IgD-negative memory B cell (primary cell): ENCODE data around the gene UBE2F. TPM values are rescaled to one million over a fixed set of nuclear protein-coding genes. Genes with fewer than 3 reads are reported as not detected.
"Not testable (repeated sequence)": the region's sequence is repeated elsewhere in the genome, so short reads cannot be mapped to it uniquely, and the experiment has no call there.

Experiments used
- H3K27ac Mint-ChIP-seq, 3 donors: one replicate each; pipeline ENCODE4 v1.8.0; 2020 to 2022; ENCODE audit warnings: mild to moderate bottlenecking in 3 of 3, mixed read lengths in 3 of 3, moderate library complexity in 1 of 3
- H3K27me3 Mint-ChIP-seq: one replicate; pipeline ENCODE4 v1.8.0; 2021; ENCODE audit warnings: mixed read lengths
- H3K36me3 Mint-ChIP-seq: one replicate; pipeline ENCODE4 v1.8.0; 2020; ENCODE audit warnings: mild to moderate bottlenecking, mixed read lengths
- H3K4me1 Mint-ChIP-seq, 3 donors: one replicate each; pipeline ENCODE4 v1.8.0; 2020 to 2022; ENCODE audit warnings: mixed read lengths in 3 of 3, mild to moderate bottlenecking in 1 of 3
- H3K4me3 Mint-ChIP-seq, 4 donors: one replicate each; pipeline ENCODE4 v1.8.0; 2020 to 2022; ENCODE audit warnings: mild to moderate bottlenecking in 4 of 4, mixed read lengths in 4 of 4, moderate library complexity in 3 of 4
- H3K9me3 Mint-ChIP-seq, 3 donors: one replicate each; pipeline ENCODE4 v1.8.0; 2020 to 2021; ENCODE audit warnings: mixed read lengths in 3 of 3, mild to moderate bottlenecking in 1 of 3
- polyA plus RNA-seq: library from polyadenylated mRNA; unstranded; fragments of 300-500 nt; fragmentation: Illumina TruSeq; gene quantifications from one replicate; pipeline ENCODE4 v1.2.3, GENCODE V29; 2021

The UBE2F gene
- polyA plus RNA-seq, 1 donor from 2014 or later, result 48.4 TPM

DNA sequence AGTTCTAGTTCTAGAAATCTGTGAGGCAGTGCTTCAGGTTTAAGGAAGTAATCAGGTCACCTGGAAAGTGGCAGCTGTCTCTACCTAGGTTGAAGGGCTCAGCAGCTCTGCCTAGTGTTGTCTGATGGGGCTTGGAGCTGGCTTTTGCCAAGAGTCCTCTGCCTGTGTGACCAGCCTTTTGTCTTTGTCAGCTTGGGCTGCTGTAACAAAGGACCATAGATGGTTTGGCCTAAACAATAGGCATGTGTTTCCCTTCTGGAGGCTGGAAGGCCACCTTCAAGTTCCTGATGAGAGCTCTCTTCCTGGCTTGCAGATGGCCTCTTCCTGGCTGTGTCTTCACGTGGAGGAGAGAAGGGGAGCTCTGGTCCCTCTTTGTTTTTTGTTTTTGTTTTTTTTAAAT, 13.3 kb downstream of the UBE2F start:
- H3K4me3 Mint-ChIP-seq, result no peak overlapping the region
- no peak overlapping the region for H3K27ac Mint-ChIP-seq
- no peaks in the 10 kb centered on the region for H3K27me3 Mint-ChIP-seq
- H3K36me3 Mint-ChIP-seq, result peaks cover 6% of the 10 kb centered on the region
- H3K9me3 Mint-ChIP-seq, result no peaks in the 10 kb centered on the region
- peaks cover 21 to 29% (median 24%) of the 10 kb centered on the region in 3 donors for H3K4me1 Mint-ChIP-seq

DNA sequence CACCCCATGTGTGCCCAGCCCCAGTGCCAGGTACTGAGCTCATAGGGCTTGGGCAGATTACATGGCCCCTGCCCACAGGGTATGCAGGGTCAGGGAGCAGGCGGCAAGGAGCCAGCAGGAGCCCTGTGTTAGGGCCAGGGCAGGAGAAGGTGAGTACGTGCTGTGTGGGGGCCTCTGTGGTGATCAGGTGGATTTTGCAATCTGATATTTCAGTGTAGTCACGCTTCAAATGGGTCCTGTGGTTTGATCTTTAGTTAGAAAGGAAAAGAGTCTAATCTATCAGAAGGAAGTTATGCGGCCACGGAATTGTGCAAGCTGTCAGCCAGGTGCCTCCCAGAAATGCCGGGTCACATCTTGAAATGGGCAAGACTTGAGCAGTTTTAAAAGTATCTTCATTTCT, 13.9 kb downstream of the UBE2F start:
- Mint-ChIP-seq H3K27me3 (no peaks in the 10 kb centered on the region), H3K36me3 (peaks cover 7% of the 10 kb centered on the region), H3K27ac (no peak overlapping the region), H3K4me3 (peak overlapping the region in 1 of 4 donors; percentile 4), H3K4me1 (peaks cover 21 to 32% (median 24%) of the 10 kb centered on the region in 3 donors), H3K9me3 (no peaks in the 10 kb centered on the region)

DNA sequence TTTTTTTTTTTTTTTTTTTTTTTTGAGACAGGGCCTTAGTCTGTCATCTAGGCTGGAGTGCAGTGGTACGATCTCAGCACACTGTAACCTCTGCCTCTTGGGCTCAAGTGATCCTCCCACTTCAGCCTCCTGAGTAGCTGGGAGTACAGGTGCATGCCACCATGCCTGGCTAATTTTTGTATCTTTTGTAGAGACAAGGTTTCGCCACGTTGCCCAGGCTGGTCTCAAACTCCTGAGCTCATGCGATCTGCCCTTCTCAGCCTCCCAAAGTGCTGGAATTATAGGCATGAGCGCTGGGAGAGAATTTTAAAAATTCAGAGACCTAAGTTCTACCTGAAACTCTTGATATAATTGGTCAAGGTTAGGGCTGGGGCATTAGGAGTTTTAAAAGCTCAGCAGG, 14.8 kb downstream of the UBE2F start:
- H3K4me1 Mint-ChIP-seq, result peaks cover 17 to 28% (median 21%) of the 10 kb centered on the region in 3 donors
- H3K9me3 Mint-ChIP-seq, H3K4me3 Mint-ChIP-seq, H3K36me3 Mint-ChIP-seq, H3K27me3 Mint-ChIP-seq, H3K27ac Mint-ChIP-seq: not testable (repeated sequence)

DNA sequence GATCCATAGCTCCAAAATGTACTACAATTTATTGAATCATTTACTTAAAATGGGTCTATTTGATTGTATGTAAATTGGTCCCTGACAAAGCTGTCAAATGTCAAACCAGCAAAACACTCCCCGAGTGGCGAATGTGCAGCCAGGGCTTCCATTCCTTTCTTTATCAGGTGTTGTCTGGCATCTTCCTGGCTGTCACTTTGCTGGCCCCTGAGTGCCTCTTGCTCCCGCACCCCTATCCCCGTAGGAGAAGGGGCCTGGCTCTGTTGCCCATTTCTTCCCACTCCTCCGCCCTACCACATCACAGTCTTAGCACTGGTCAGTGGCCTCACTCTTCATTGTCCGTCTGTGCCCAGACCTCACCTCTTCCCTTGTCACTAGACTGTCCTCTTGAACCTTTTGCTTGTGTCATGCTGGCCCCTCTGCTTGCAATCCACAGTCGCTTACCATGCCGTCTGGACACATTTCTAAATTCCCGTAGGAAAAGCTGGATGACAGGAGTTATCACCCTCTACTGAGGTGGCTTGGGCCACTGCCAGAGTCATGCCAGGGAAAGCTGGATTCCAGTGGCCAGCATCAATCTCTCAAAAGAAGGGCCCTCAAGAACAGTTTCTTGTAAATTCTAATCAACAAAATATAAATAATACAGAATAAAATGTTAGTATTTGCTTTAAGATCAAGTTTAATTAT, 15.4 kb downstream of the UBE2F start:
- H3K27ac Mint-ChIP-seq, result no peak overlapping the region

DNA sequence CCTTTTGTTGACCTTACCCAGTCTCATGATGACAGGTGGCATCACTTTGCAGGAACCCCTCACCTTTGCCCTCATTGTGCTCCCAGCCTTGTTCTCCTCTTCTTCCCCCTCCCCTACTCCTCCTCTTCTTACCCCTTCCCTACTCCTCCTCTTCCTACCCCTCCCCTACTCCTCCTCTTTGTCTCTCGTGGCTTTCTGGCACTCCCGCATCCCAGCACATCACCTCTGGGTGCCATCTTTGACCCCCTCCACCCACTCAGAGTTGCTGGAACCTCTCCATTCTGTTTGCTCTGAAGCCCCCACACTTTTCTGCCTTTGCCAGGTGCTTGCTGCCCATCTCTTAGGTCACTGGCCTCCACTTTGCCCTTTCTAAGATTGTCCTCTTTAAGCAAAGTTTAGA, 17.1 kb downstream of the UBE2F start:
- Mint-ChIP-seq H3K4me1 (peaks cover 11 to 18% (median 13%) of the 10 kb centered on the region in 3 donors), H3K36me3 (peaks cover 9% of the 10 kb centered on the region), H3K27me3 (no peaks in the 10 kb centered on the region), H3K9me3 (no peaks in the 10 kb centered on the region), H3K27ac (no peak overlapping the region), H3K4me3 (no peak overlapping the region)

More for the DNA sequence above, 15.4 kb downstream of the UBE2F start:
- Mint-ChIP-seq H3K4me3 (no peak overlapping the region), H3K36me3 (peaks cover 5% of the 10 kb centered on the region), H3K9me3 (no peaks in the 10 kb centered on the region), H3K4me1 (peaks cover 17 to 27% (median 19%) of the 10 kb centered on the region in 3 donors), H3K27me3 (no peaks in the 10 kb centered on the region)

DNA sequence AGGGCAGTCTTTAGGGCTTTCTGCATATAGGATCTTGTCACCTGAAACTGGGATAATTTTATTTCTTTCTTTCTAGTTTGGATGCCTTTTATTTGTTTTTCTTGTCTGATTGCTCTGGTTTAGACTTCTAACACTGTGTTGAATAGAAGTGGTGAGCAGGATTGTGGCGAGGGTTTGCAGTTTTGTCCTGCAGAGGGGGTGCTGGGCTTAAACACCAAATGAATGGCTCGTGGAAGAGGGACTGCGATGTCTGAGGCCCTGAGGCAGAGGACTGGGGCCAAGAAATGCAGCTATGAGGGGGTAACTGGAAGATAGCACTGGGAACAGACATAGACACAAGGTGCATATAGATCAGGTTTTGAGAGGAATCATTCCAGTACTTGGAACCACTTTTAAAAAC, 20.5 kb downstream of the UBE2F start:
- Mint-ChIP-seq H3K36me3 (peaks cover 16% of the 10 kb centered on the region), H3K27ac (no peak overlapping the region), H3K4me1 (peaks cover 9 to 13% (median 12%) of the 10 kb centered on the region in 3 donors), H3K4me3 (no peak overlapping the region), H3K27me3 (no peaks in the 10 kb centered on the region), H3K9me3 (no peaks in the 10 kb centered on the region)

DNA sequence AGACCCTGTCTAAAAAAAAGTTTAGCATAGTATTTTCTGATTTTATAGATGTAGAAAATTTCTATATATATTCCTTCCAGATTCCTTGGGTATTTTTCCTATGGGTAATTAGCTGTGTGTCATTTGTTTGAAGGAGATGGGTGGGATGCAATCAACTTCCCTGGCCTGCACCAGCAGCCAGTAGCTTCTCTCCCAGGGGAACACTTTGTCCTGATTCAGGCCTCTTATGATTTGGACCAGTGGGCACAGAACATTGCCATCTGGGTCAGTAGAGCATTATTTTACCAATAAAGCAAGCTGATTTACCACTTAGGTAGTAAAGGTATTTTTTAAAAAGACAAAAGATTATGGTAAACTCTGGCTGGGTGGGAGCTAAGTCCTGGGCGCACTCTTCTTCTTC, 26.9 kb downstream of the UBE2F start:
- no peaks in the 10 kb centered on the region for H3K27me3 Mint-ChIP-seq
- H3K4me3 Mint-ChIP-seq, result no peak overlapping the region
- peaks cover 17% of the 10 kb centered on the region for H3K36me3 Mint-ChIP-seq
- H3K9me3 Mint-ChIP-seq, result no peaks in the 10 kb centered on the region
- H3K27ac Mint-ChIP-seq, result no peak overlapping the region
- peaks cover 6 to 9% (median 8%) of the 10 kb centered on the region in 3 donors for H3K4me1 Mint-ChIP-seq

DNA sequence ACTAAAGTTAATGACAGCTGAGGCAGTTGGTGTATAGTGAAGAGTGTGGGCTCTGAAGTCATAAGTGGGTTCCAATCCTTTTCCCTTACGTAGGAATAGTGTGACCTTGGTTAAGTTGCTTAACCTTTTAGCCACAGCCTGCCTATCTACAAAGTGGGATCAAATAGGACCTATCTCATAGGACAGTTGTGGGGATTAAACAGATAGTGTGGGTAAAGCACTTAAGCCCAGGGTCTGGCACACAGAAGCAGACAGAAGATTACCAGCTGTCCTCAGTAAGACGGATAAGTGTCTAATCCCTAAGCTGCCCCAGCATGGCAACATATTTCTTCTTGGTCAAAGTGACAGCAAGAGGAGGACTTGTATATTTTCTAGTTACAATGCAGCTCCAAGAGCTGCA, 28.2 kb downstream of the UBE2F start:
- Mint-ChIP-seq H3K27ac (no peak overlapping the region), H3K9me3 (peaks cover 0 to 4% (median 0%) of the 10 kb centered on the region in 3 donors), H3K27me3 (no peaks in the 10 kb centered on the region), H3K4me1 (peaks cover 8 to 12% (median 8%) of the 10 kb centered on the region in 3 donors), H3K36me3 (peaks cover 17% of the 10 kb centered on the region), H3K4me3 (no peak overlapping the region)

DNA sequence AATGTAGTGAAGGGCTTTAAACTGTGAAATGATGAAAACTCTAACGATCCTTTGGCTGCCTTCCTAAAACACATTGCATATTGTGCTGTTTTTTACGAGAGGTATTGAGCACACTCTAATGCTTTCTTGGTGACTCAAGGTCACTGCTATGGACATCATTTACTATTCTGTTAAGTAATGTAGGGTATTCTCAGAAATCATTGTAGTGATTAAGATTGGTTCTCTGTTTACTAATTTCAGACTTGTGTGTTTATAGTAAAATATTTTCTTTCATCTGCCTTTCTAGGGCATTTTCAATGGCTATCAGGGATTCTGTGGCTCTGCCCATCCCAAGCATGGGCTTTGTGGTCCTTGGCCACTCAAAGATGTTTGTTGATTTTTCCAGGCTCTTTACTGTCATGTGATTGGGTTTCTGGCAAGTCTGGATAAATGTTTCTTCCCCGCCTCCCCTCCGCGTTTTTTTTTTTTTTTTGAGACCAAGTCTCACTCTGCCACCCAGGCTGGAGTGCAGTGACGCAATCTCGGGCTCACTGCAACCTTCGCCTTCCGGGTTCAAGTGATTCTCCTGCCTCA, 29.3 kb downstream of the UBE2F start:
- Mint-ChIP-seq H3K27ac (peak overlapping the region in 1 of 3 donors; percentile 84), H3K36me3 (peaks cover 21% of the 10 kb centered on the region), H3K4me1 (peaks cover 6 to 12% (median 8%) of the 10 kb centered on the region in 3 donors), H3K4me3 (no peak overlapping the region), H3K27me3 (no peaks in the 10 kb centered on the region), H3K9me3 (peaks cover 0 to 4% (median 0%) of the 10 kb centered on the region in 3 donors)

DNA sequence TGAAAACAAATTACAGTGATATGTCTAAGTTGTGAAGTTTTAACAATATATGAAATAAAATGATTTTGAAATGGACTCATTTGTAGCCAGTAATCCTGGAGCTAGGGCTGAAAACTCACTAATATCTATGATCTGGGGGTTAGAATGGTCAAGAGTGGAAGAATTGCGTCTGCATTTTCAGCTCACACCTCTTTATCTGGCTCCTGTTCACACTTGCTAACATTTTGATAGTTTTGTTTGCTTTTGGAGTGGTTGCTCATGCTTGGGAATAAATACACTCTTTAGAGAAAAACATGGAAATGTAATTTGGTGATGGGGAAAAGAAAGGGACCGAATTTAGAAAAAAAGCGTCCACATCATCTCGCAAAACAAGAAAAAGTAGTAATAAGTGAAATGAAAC, 30.7 kb downstream of the UBE2F start:
- Mint-ChIP-seq H3K4me3 (peak overlapping the region in 1 of 4 donors; percentile 32), H3K27ac (no peak overlapping the region), H3K27me3 (no peaks in the 10 kb centered on the region), H3K36me3 (peaks cover 17% of the 10 kb centered on the region), H3K4me1 (peaks cover 6 to 12% (median 8%) of the 10 kb centered on the region in 3 donors), H3K9me3 (peaks cover 0 to 4% (median 0%) of the 10 kb centered on the region in 3 donors)

DNA sequence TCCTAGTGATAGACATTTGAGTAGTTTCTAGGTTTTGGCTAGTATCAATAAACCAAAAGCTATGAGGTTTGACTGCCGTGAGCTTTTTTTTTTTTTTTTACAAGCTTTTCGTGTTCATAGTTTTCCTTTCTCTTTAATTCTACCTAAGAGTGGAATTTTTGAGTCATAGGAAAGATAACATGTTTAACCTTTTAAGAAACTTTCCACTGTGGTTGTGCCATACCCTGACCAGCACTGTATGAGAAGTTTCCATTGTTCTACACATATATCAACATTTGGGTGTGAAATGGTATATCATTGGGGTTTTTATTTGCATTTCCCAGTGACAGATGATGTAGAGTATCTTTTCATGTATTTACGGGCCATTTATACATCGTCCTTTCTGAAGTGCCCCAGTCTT, 31.7 kb downstream of the UBE2F start:
- Mint-ChIP-seq H3K36me3 (peaks cover 16% of the 10 kb centered on the region), H3K4me1 (peaks cover 8 to 15% (median 8%) of the 10 kb centered on the region in 3 donors), H3K9me3 (peaks cover 0 to 4% (median 0%) of the 10 kb centered on the region in 3 donors), H3K27ac (peak overlapping the region in 2 of 3 donors; percentile 23 to 80), H3K27me3 (no peaks in the 10 kb centered on the region), H3K4me3 (peak overlapping the region in 2 of 4 donors; percentile 10 to 41)

DNA sequence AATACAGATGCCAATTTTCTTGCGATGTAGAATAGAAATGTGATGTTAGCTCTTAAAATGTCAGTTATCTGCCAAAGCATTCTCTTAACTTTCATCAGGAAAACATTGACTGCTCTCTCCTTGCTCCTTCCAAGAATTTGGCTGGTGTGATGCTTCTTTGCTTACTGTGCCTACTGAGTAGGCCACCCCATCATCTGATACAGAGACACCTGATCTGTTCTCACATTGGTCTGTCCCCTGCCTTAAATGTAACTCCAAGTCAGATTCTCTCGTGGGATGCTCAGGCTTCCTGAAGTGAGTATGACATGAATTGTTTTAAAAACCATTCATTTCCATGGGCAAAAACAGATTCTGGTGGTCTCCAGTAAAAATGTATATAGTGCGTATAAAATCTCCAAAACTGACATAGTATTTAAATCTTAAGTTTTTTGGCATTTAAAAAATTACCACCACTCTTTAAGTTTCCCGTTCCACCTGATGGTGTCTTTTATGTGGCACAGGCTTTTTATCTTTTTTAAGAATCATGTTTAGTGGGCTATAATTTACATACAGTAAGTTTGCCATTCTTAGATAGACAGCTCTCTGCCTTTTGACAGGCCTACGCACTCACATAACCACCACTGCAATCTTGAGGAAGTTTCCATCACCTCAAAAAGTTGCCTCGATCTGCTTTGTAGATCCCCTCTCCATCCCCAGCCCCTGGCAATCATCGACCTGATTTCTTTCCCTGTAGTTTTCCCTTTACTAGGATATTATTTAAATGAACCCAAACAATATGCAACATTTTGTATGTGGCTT, 36.6 kb downstream of the UBE2F start:
- Mint-ChIP-seq H3K4me1 (peaks cover 4 to 11% (median 10%) of the 10 kb centered on the region in 3 donors), H3K9me3 (peaks cover 0 to 4% (median 0%) of the 10 kb centered on the region in 3 donors), H3K27me3 (no peaks in the 10 kb centered on the region), H3K36me3 (peaks cover 15% of the 10 kb centered on the region), H3K27ac (peak overlapping the region in 1 of 3 donors; percentile 56), H3K4me3 (no peak overlapping the region)

DNA sequence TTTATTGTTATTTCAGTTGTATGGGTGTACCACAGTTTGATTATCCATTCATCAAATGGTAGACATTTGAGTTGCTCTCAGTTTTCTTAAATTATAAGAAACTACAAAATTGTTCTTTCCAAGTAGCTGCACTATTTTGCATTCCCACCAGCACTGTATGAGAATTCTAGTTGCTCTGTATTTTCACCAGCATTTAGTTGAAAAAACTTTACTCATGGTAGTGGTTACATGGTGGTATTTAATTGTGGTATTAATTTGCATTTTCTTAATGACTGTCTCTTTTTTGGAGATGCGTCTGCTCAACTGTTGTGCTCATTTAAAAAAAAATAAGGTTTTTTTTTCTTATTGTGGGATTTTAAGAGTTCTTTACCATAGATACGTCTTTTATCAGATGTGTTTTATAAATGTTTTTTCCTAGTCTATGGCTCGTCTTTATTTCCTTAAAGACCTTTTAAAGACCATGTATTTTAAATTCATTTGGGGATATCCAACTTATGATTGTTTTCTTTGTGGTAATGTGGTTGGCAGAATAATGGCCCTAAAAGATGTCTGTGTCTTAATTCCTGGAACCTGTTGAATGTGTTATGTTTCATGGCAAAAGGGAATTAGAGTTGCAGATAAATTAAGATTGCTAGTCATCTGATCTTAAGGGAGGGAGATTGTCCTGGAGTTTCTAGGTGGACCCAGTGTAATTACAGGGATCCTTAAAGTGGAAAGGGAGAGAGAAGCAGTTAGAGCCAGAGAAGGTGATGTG, 37.4 kb downstream of the UBE2F start:
- Mint-ChIP-seq H3K36me3 (peaks cover 17% of the 10 kb centered on the region), H3K9me3 (peaks cover 0 to 3% (median 0%) of the 10 kb centered on the region in 3 donors), H3K27ac (peak overlapping the region in 1 of 3 donors; percentile 3), H3K4me1 (peaks cover 0 to 7% (median 6%) of the 10 kb centered on the region in 3 donors), H3K4me3 (no peak overlapping the region), H3K27me3 (no peaks in the 10 kb centered on the region)

DNA sequence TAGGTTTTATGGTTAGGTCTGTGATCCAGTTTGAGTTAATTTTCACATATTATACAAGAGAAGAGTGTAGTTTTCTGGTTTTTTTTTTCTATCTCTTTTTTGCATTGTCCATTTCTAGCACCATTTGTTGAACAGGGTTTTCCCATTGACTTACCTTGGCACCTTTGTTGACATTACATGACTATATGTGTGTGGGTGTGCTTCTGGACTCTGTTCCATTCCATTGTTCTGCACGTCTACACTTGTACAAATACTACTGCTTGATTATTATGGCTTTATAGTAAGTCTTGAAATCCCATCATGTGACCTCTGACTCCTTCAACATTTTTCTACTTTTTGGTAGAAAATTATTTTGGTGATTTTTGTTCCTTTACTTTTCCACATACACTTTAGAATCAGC, 38.7 kb downstream of the UBE2F start:
- H3K27ac Mint-ChIP-seq, result peak overlapping the region in 1 of 3 donors; percentile 60
- H3K4me1 Mint-ChIP-seq, result peaks cover 0 to 9% (median 8%) of the 10 kb centered on the region in 3 donors
- peaks cover 12% of the 10 kb centered on the region for H3K36me3 Mint-ChIP-seq
- H3K4me3 Mint-ChIP-seq, result no peak overlapping the region
- no peaks in the 10 kb centered on the region for H3K27me3 Mint-ChIP-seq
- H3K9me3 Mint-ChIP-seq, result no peaks in the 10 kb centered on the region
